Activated CD8-positive, alpha-beta memory T cell treated with anti-CD3 and anti-CD28 coated beads, Interleukin-2, amount 10 ng/mL, durations not matched to agents 7 days and 5 days (primary cell): Measurements from ENCODE around the gene PHF14. TPM values are rescaled to one million over a fixed set of nuclear protein-coding genes. Genes with fewer than 3 reads are reported as not detected.

Experiments used
- ATAC-seq: fragments of 150-1000 bp; cut with Tn5 transposase; one replicate; pipeline ENCODE4 v1.10.0; 2021; ENCODE audit warnings: moderate library complexity
- CTCF ChIA-PET: fragments of 350-600 bp; sonication (Branson Sonifier 250); formaldehyde crosslinking; loops from one replicate; lab custom pipeline; 2021; ENCODE audit warnings: antibody characterized with exemption; lab: Charles Lee
- DNase-seq: peaks from one replicate; pipeline ENCODE4 v3.0.0-alpha.2; 2020
- H3K27ac Mint-ChIP-seq: one replicate; pipeline ENCODE4 v1.8.0; 2021; ENCODE audit warnings: mild to moderate bottlenecking, mixed read lengths
- H3K27me3 Mint-ChIP-seq: one replicate; pipeline ENCODE4 v1.8.0; 2021; ENCODE audit warnings: mixed read lengths
- H3K36me3 Mint-ChIP-seq: one replicate; pipeline ENCODE4 v1.8.0; 2021; ENCODE audit warnings: mild to moderate bottlenecking, mixed read lengths
- H3K4me1 Mint-ChIP-seq: one replicate; pipeline ENCODE4 v1.8.0; 2021; ENCODE audit warnings: mixed read lengths
- H3K4me3 Mint-ChIP-seq: one replicate; pipeline ENCODE4 v1.8.0; 2021; ENCODE audit warnings: mild to moderate bottlenecking, moderate library complexity, mixed read lengths
- H3K9me3 Mint-ChIP-seq: one replicate; pipeline ENCODE4 v1.8.0; 2022; ENCODE audit warnings: low read depth, mixed read lengths
- total RNA-seq, 2 experiments: library from RNA; stranded (reverse); gene quantifications; one replicate each; pipeline ENCODE4 v1.2.3, GENCODE V29; 2021

Gene PHF14
- total RNA-seq, 2 experiments from 2014 or later, result 36.0 to 36.7 TPM

DNA sequence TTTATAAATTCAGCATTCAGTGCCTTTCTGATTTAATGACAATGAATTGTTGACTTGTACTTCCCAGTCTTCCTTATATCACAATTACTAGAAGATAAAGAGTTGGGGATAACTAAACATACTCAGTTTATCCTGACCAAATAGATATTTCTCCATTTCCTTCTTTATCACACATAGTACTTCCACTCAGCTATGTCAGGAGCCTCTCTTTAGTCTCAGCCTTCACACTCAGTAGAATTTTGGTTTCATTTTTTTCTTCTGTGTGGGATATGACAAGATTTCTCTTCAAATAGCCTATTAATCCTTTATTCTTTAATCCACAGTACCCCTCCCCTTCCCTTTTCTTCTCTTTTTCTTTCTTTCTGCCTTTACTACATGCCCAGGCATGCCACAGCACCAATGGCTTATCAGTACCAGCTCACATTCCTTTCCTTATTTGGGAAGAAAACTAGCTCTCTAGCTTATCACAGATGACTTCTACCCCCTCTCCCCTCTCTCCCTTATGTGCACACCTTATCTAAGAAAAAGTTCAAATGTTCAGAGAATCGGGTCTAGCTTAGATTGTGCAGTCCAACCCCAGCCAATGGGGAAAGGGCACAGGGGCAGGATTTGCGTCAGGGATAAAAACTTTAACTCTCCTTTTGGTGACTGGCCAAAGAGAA, 109.0 kb downstream of the PHF14 start:
- DNase-seq, result no peak
- peaks cover 16% of the 10 kb centered on the region for H3K4me1 Mint-ChIP-seq
- H3K4me3 Mint-ChIP-seq, result no peak overlapping the region
- no peak for ATAC-seq
- CTCF ChIA-PET, result no interaction called here
- peaks cover 20% of the 10 kb centered on the region for H3K36me3 Mint-ChIP-seq
- H3K9me3 Mint-ChIP-seq, result no peaks in the 10 kb centered on the region
- peak overlapping the region; percentile 52 for H3K27ac Mint-ChIP-seq
- H3K27me3 Mint-ChIP-seq, result no peaks in the 10 kb centered on the region

DNA sequence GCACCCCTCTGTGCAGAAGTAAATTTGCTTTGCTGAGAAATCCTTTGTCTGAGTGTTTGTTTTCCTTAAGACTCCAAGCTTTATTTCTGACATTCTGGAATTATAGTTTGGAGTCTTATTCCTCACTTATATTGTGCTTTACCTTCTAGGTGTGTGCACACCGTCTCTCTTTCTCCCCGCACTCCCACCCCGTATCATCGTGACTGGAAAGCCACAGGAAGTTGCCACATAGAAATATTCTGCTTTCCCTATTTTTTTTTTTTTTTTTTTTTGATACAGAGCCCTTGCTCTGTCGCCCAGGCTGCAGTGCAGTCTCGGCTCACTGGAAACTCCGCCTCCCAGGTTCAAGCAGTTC, 109.5 kb downstream of the PHF14 start:
- H3K27ac Mint-ChIP-seq, result no peak overlapping the region
- no peaks in the 10 kb centered on the region for H3K9me3 Mint-ChIP-seq
- H3K27me3 Mint-ChIP-seq, result no peaks in the 10 kb centered on the region
- no peak overlapping the region for H3K4me3 Mint-ChIP-seq
- no peak for DNase-seq
- CTCF ChIA-PET, result no interaction called here
- peaks cover 20% of the 10 kb centered on the region for H3K36me3 Mint-ChIP-seq
- H3K4me1 Mint-ChIP-seq, result peaks cover 12% of the 10 kb centered on the region
- ATAC-seq, result no peak

DNA sequence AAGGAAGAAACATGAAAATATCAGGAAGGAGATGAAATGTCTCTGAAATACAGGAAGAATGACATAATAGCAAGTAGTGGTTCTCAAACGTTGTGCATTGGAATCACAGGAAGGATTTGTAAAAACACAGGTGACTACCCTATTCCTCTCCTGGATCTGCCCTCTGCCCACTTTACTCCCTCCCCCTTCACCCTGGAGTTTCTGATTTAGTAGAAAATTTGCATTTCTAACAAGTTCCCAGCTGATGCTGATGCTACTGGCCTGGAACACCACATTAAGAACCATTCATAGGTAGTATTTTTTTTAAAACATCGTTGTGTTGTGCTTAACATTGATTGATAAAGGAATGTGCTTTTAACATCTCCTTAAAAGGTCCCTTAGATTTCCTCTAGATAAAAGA, 130.9 kb downstream of the PHF14 start:
- CTCF ChIA-PET, result no interaction called here
- DNase-seq (no peak), ATAC-seq (no peak)
- no peaks in the 10 kb centered on the region for H3K27me3 Mint-ChIP-seq
- H3K27ac Mint-ChIP-seq, result no peak overlapping the region
- peaks cover 8% of the 10 kb centered on the region for H3K36me3 Mint-ChIP-seq
- no peaks in the 10 kb centered on the region for H3K4me1 Mint-ChIP-seq
- no peak overlapping the region for H3K4me3 Mint-ChIP-seq
- no peaks in the 10 kb centered on the region for H3K9me3 Mint-ChIP-seq

DNA sequence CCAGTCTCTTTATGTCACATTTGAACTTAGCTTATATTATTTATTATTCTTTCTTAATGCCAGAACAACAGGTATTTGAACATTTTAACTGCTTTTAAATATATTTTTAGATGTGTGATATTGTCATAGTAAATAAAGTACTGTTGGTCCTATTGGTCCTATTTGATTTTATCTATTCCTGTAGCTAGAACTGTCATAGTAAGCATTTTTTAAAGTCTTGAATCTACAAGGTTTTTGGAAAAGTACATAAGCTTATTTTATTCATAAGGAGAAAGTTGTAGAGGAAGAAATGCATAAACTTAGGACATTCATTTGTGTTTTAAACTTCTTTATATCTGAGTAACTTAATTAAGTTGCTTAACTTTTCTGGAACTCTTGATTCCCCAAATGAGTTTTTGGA, 136.0 kb downstream of the PHF14 start:
- CTCF ChIA-PET, result no interaction called here
- no peaks in the 10 kb centered on the region for H3K4me1 Mint-ChIP-seq
- H3K4me3 Mint-ChIP-seq, result no peak overlapping the region
- H3K36me3 Mint-ChIP-seq, result peaks cover 6% of the 10 kb centered on the region
- ATAC-seq, result no peak
- H3K27me3 Mint-ChIP-seq, result no peaks in the 10 kb centered on the region
- H3K9me3 Mint-ChIP-seq, result no peaks in the 10 kb centered on the region
- no peak for DNase-seq
- no peak overlapping the region for H3K27ac Mint-ChIP-seq

DNA sequence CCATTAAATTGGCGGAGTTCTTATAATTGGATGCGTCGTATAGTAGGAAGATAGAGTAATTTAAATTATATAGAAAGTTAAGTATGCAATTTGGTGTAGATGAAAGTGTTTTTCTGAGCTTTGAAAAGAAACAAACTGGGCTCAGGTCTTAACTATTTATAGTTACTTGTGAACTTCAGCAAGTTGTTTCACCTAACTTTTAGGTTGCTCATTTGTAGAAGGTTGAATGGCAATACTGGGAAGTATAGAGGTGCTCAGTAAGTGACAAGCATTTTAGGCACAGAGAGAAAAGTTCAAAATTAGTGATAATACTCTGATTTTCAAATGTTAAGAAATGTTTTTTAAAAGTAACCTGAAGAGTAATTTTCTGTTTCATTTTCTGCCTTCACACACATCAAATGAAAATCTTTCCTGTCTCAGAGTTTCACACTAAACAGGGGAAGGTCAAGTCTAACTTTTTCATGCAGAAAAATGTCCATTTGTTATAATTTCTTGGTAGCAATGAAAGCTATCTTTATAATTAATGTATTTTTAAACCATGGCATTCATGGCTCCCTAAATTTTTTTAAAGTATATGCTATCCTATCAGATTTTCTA, 146.5 kb downstream of the PHF14 start:
- ATAC-seq, result peak; percentile 20
- H3K4me1 Mint-ChIP-seq, result peaks cover 22% of the 10 kb centered on the region

DNA sequence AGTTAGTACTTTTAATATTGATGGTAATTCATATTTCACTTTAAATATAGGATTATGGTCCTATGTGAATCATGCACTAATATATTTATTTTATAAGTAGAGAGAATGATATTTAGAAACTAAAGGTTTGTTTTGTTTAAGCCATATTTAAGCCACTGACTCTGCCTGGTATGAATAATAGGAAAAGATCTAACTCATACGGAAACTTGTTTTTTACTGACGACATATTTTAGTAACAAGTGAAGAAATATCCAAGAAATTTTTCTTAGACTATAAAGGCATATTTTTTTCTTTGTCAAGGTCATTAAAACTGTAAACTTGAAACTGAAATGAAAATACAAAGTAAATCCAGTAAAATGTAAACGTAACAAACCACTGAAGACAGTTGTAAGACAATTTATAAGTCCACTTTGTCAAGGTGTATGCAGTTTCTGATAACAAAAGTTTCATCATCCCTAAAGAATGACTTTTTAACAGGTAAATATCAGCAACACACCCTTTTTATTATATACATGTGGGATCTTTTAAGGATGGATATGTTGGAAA, 147.1 kb downstream of the PHF14 start:
- DNase-seq (no peak), ATAC-seq (peak; percentile 61)
- H3K27ac Mint-ChIP-seq, result peak overlapping the region; percentile 78
- H3K27me3 Mint-ChIP-seq, result no peaks in the 10 kb centered on the region
- CTCF ChIA-PET, result no interaction called here
- peak overlapping the region; percentile 18 for H3K4me3 Mint-ChIP-seq
- H3K4me1 Mint-ChIP-seq, result peaks cover 22% of the 10 kb centered on the region
- H3K36me3 Mint-ChIP-seq, result peaks cover 16% of the 10 kb centered on the region
- H3K9me3 Mint-ChIP-seq, result no peaks in the 10 kb centered on the region

More for the DNA sequence above, 146.5 kb downstream of the PHF14 start:
- CTCF ChIA-PET, result no interaction called here
- DNase-seq, result no peak
- H3K36me3 Mint-ChIP-seq, result peaks cover 16% of the 10 kb centered on the region
- H3K9me3 Mint-ChIP-seq, result no peaks in the 10 kb centered on the region
- peak overlapping the region; percentile 81 for H3K27ac Mint-ChIP-seq
- no peaks in the 10 kb centered on the region for H3K27me3 Mint-ChIP-seq
- peak overlapping the region; percentile 49 for H3K4me3 Mint-ChIP-seq

DNA sequence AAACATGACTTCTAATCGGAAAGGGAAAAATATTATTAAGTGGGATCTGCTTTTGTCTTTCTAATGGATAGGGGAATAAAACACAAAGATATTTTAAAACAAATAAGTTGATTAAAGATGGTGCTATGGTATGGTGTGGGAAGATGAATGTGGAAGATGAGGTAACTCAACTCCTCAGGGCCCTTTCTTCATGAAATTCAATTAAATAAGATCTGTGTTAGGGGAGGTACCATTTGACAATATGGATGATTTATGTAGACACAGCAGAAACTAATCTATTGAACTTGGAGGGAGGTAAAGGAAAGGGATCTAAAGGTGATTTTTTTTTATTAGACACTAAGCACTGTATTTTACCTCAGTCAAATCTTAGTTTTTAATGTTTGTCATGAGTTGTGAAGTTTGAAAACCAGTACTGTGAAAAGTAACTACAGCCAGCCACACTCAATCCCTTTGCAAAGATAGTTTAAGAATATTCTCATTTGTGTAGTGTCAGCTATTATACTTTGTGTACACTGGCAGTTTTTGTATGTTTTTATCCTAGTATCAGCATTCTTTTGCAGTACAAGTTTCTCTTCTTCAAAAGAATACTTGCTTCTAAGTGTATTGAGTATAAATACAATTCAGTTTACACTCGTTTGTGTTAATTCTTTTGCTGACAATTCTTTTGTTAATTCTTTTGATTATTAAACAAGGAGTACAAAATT, 151.3 kb downstream of the PHF14 start:
- Mint-ChIP-seq H3K4me3 (no peak overlapping the region), H3K27ac (peak overlapping the region; percentile 27), H3K27me3 (no peaks in the 10 kb centered on the region), H3K4me1 (peaks cover 50% of the 10 kb centered on the region), H3K36me3 (peaks cover 30% of the 10 kb centered on the region), H3K9me3 (no peaks in the 10 kb centered on the region)
- DNase-seq, result no peak
- CTCF ChIA-PET, result no interaction called here
- no peak for ATAC-seq

DNA sequence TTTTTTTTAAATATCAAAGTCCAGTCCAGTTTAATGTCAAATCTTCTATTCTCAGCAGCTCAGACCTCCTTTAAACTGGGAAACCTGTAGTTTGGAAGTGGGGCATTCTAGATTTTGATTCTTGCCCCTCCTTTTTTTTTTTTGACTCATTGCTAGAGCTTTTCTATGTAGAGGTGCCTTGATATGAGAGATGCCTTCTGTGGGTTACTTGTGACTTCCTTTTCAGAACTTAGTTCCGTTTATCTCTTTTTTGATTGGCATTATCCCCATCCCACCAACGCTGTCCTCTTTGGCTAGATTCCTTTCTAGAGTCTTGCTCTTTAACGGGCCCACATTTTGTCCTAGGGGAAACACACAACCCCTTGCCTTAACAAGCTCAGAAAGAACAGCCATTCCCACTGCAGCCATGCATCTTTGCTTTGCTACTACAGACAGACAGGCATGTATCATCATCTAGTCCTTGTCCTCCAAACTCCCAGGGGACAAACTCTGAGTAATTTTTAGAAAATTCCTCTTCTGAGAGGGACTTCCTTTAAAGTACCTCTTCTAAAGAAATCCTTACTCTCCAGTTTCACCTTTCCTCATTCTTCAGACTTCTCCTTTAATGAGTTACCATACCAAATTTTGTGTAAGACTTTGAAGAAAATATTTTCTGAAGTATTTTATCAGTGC, 153.6 kb downstream of the PHF14 start:
- Mint-ChIP-seq H3K4me1 (peaks cover 53% of the 10 kb centered on the region), H3K27ac (peak overlapping the region; percentile 76), H3K9me3 (no peaks in the 10 kb centered on the region), H3K36me3 (peaks cover 38% of the 10 kb centered on the region), H3K27me3 (no peaks in the 10 kb centered on the region), H3K4me3 (no peak overlapping the region)
- ATAC-seq, result peak; percentile 80
- CTCF ChIA-PET, result interaction anchor here (1.2 to 1.3 kb wide), 2 partner anchors 12 to 187 kb away, joined by 3 to 4 read pairs; a partner anchor contains a TSS
- DNase-seq, result no peak

DNA sequence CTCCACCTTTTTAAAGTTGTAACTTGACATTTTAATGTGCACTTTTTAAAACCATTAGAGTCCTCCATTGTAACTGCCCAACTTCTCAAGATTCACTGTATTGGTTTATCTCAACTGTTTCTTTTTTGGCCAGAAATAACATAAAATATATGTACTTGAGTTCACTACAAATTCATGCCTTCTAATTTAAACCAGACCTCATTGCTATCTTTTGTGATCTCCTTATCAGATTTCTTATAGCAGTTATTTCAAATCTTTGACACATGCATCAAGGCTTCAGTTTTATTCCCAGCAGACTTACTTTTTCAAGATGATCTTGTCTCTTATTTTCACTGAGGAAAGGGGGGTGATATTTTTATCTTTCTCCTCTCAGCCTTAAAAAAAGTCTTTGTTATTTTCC, 154.3 kb downstream of the PHF14 start:
- Mint-ChIP-seq H3K4me3 (no peak overlapping the region), H3K27ac (peak overlapping the region; percentile 67), H3K27me3 (no peaks in the 10 kb centered on the region), H3K9me3 (no peaks in the 10 kb centered on the region), H3K36me3 (peaks cover 37% of the 10 kb centered on the region), H3K4me1 (peaks cover 57% of the 10 kb centered on the region)
- CTCF ChIA-PET, result no interaction called here
- ATAC-seq, result no peak
- DNase-seq, result no peak

DNA sequence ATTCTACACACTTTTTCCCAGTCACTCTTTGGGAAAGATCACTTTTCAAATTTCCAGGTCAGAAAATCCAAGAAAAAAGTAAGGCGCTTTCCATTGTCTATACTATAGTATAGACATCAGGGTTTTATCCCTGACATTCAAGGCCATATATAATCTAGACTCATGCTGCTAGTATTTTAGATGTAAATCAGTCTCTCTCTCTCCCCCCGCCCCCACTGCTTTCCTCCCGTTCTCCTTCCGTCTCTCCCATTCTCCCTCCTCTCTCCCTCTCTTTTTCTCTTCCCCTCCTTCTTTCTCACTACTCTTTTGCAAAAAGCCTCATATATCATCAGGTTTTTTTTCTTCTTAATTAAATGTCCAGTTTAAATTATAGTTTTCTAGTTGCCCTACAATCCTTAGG, 154.8 kb downstream of the PHF14 start:
- Mint-ChIP-seq H3K36me3 (peaks cover 37% of the 10 kb centered on the region), H3K4me3 (no peak overlapping the region), H3K27me3 (no peaks in the 10 kb centered on the region), H3K4me1 (peaks cover 57% of the 10 kb centered on the region), H3K9me3 (no peaks in the 10 kb centered on the region), H3K27ac (peak overlapping the region; percentile 67)
- CTCF ChIA-PET, result no interaction called here
- ATAC-seq (no peak), DNase-seq (no peak)

DNA sequence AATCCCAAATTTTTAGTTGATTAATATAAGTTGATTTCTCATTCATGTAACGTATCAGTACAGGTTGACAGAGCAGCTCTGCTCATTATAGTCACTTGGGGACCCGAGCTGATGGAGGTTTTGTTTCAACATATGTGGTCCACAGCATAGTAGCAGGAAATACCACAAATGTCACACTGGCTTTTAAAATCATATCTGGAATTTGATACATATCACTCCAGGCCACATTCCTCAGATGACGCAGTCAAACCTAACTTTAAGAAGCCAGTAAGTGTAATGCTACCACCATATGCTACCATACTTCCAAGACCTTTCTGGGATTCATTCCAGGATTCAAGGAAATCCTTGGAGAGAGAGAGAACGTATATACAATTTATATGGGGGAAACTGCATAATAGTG, 156.3 kb downstream of the PHF14 start:
- no peaks in the 10 kb centered on the region for H3K9me3 Mint-ChIP-seq
- H3K4me3 Mint-ChIP-seq, result no peak overlapping the region
- peak overlapping the region; percentile 20 for H3K27ac Mint-ChIP-seq
- peaks cover 55% of the 10 kb centered on the region for H3K4me1 Mint-ChIP-seq
- peaks cover 37% of the 10 kb centered on the region for H3K36me3 Mint-ChIP-seq
- DNase-seq (peak; percentile 49), ATAC-seq (peak; percentile 73)
- H3K27me3 Mint-ChIP-seq, result no peaks in the 10 kb centered on the region
- CTCF ChIA-PET, result no interaction called here

DNA sequence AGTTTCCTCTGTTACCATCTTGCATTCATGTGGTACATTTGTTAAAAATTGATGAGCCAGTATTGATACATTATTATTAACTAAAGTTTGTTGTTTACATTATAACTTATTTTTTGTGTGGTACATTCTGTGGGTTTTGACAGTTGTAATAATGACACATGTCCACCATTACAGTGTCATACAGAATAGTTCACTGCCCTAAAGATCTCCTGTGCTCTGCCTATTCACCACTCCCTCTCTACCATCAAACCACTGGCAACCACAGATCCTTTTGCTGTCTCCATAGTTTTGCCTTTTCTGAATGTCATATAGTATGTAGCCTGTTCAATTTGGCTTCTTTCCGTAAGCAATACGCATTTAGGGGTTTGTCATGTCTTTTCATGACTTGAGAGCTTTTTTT, 156.9 kb downstream of the PHF14 start:
- H3K4me3 Mint-ChIP-seq, result no peak overlapping the region
- peaks cover 55% of the 10 kb centered on the region for H3K4me1 Mint-ChIP-seq
- DNase-seq, result no peak
- H3K27me3 Mint-ChIP-seq, result no peaks in the 10 kb centered on the region
- no peaks in the 10 kb centered on the region for H3K9me3 Mint-ChIP-seq
- no peak for ATAC-seq
- H3K27ac Mint-ChIP-seq, result peak overlapping the region; percentile 20
- H3K36me3 Mint-ChIP-seq, result peaks cover 39% of the 10 kb centered on the region
- CTCF ChIA-PET, result no interaction called here

DNA sequence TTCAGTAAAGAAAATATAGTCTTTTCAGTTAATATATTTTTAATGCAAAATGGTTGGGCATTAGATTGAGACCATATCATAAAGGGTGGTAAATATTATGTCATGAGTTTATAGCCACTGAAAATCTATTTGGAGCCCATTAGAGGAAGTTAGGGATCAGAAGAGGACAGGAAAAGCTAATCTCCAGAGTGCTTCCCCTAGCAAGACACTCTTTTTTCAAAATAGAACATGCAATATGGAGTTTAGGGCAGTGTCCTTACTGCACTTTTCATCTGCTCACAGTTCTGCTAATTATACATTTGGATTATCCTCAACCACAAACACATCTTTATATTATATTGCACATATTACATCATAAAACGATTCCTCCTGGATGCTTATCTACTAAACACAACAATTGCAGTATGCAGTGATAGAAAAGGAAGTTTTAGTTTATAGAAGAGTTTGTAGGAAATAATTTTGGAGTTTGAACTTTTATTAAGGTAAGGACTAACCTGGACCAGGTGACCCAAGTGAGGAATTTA, 159.8 kb downstream of the PHF14 start:
- Mint-ChIP-seq H3K36me3 (peaks cover 26% of the 10 kb centered on the region), H3K27ac (no peak overlapping the region), H3K9me3 (no peaks in the 10 kb centered on the region), H3K4me1 (peaks cover 35% of the 10 kb centered on the region), H3K4me3 (no peak overlapping the region), H3K27me3 (no peaks in the 10 kb centered on the region)
- no peak for DNase-seq
- CTCF ChIA-PET, result no interaction called here
- ATAC-seq, result no peak
